Fibroblast of villous mesenchyme (primary cell): ENCODE data around the gene ZNF652. TPM values are rescaled to one million over a fixed set of nuclear protein-coding genes. Genes with fewer than 3 reads are reported as not detected.

Experiments used
- DNase-seq: peaks from one replicate; pipeline ENCODE4 v3.0.0-alpha.2; 2010; ENCODE audit warnings: low read depth
- H3K4me3 ChIP-seq: 2 replicates; pipeline ENCODE4 v1.5.1; 2011; ENCODE audit warnings: low read depth, mild to moderate bottlenecking, low read length
- total RNA-seq: library from RNA; depleted of rRNA; stranded (reverse); fragments of >200 nt; gene quantifications from 2 replicates; pipeline ENCODE4 v1.2.3, GENCODE V29; 2012
- TF ChIP-seq, protein P1 (sequence below): IDR thresholded peaks from 2 replicates; pipeline ENCODE4 v1.5.1; 2012; ENCODE audit warnings: low read depth, mild to moderate bottlenecking, low read length; ENCODE audit not compliant: insufficient read depth

Gene ZNF652
- total RNA-seq, 1 donor = 24.6 TPM

DNA sequence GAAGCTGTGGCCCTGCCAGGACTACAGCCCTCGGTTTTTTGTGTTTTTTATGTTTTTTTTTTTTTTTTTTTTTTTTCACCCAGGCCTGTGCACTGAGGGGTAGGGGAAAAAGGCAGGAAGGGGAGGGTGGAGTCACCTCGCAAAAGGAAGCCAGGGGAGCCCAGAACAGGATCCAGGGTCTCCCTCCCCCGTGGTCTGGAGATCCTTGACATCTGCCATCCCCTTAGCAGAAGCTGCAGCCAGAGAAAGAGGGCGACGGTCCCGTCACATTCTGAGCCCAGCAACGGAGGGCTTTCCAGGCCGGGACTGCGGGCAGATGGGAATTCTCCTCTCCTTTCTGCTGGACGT, 102.4 kb downstream of the ZNF652 start:
- no peak for DNase-seq
- H3K4me3 ChIP-seq = peak overlapping the region; percentile 58
- TF ChIP-seq, protein P1, sequence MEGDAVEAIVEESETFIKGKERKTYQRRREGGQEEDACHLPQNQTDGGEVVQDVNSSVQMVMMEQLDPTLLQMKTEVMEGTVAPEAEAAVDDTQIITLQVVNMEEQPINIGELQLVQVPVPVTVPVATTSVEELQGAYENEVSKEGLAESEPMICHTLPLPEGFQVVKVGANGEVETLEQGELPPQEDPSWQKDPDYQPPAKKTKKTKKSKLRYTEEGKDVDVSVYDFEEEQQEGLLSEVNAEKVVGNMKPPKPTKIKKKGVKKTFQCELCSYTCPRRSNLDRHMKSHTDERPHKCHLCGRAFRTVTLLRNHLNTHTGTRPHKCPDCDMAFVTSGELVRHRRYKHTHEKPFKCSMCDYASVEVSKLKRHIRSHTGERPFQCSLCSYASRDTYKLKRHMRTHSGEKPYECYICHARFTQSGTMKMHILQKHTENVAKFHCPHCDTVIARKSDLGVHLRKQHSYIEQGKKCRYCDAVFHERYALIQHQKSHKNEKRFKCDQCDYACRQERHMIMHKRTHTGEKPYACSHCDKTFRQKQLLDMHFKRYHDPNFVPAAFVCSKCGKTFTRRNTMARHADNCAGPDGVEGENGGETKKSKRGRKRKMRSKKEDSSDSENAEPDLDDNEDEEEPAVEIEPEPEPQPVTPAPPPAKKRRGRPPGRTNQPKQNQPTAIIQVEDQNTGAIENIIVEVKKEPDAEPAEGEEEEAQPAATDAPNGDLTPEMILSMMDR = no peak

DNA sequence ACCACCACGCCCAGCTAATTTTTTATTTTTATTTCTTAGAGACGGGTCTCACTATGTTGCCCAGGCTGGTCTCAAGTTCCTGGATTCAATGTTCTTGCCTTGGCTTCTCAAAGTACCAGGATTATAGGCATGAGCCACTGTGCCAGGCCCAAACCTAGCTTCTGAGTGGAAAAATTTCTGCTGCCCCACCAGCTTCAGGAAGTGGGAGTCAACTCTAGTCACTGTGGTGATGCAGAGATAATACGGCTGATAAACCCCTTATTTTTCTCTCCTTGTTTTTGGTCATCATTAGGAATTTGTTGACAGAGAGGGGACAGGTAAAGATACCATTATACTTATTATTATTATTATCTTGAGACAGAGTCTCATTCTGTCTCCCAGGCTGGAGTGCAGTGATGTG, 103.7 kb downstream of the ZNF652 start:
- TF ChIP-seq, protein P1 = no peak
- H3K4me3 ChIP-seq = no peak overlapping the region
- no peak for DNase-seq

DNA sequence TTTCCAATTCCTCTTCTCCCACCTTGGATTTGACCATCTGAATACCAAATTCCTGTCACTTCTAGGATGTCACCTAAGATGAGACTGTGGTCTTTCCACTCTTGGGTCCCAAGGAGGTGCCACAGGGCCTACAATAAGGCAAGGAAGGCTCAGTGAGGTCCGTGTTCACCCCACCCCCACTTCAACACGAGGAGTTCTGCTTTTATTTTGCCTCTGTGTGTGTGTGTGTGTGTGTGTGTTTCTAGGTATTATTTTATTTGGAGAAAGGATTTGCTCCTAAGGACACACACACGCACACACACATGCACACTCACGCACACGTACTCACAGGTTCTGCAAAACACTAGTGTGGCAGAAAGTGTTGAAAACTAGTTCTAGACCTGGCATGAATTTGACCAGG, 106.9 kb downstream of the ZNF652 start:
- DNase-seq = no peak
- H3K4me3 ChIP-seq = no peak overlapping the region
- TF ChIP-seq, protein P1 = no peak

DNA sequence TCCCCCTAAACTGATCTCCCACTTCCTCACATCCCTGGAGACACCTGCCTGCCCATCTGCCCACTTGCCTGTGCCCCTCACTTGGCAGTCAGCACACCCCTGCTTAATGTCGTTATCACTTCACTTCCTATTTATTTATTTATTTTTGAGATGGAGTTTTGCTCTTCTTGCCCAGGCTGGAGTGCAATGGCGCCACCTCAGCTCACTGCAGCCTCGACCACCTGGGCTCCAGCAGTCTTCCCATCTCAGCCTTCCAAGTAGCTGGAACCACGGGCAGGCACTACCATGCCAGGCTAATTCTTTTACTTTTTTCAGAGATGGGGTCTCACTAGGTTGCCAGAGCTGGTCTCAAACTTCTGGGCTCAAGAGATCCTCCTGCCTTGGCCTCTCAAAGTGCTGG, 108.0 kb downstream of the ZNF652 start:
- H3K4me3 ChIP-seq = no peak overlapping the region
- TF ChIP-seq, protein P1 = no peak
- DNase-seq = no peak

DNA sequence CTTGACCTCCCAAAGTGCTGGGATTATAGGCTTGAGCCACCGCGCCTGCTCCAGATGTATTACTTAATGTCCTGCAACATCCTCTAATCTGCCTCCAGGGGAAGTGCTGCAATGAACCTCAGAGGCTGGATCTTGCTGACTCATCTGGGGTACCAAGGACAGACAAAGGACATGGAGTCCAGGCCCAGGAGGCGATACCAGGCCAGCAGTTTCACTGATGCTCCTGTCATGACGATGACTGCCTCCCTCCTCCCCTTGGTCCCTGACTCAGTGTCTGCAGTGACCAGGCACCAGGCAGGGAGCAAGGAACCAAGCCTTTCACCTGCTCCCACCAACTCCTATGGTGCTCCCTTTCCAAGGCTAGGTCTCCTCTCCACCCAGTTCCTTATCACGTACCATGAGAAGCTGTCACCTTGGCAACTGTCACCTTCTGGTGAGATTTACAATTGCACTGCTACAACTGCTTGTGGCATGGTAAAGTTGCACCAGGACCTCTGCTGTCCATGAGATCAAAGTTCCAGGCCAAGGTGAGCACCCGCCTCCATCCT, 109.8 kb downstream of the ZNF652 start:
- no peak overlapping the region for H3K4me3 ChIP-seq
- DNase-seq = peak; percentile 74
- TF ChIP-seq, protein P1 = no peak

DNA sequence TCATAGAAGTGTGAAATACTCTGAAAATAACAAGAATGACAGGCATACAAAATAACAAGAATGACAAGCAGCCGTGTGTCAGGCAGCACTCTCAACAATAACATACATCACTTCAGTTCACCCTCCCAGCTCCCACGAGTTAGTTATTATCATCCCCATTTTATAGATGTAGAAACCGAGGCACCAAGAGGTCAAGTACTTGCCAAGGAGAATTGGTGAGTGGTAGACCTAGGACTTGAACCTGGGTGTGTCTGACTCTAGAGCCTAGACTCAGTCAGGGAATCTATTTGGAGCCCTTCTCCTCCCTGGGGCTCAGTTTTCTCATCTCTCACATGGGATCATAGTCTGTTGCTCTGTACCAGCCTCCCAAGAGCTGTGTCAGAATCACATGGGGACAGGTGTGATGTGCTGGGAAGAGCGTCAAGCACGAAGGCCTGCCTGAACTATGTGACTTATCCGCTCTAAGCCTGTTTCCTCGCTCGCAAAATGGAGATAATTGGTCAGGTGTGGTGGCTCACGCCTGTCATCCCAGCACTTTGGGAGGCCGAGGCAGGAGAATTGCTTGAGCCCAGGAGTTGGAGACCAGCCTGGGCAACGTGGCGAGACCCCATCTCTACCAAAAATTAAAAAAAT, 112.0 kb downstream of the ZNF652 start:
- DNase-seq = no peak
- TF ChIP-seq, protein P1 = no peak
- no peak overlapping the region for H3K4me3 ChIP-seq
